AG04450 (cell line): ENCODE results near the gene GNAZ. TPM values are rescaled to one million over a fixed set of nuclear protein-coding genes. Genes with fewer than 3 reads are reported as not detected.

Experiments
- CTCF ChIA-PET: fragments of 300-600, 350-600 bp; formaldehyde crosslinking; extraction: SDS; loops from one replicate; lab custom pipeline; 2022; ENCODE audit warnings: antibody characterized with exemption, inconsistent platforms; lab: Charles Lee
- POLR2A ChIA-PET: fragments of 350-600 bp; formaldehyde crosslinking; extraction: SDS; loops from one replicate; lab custom pipeline; 2021; ENCODE audit warnings: antibody characterized with exemption, inconsistent platforms; lab: Yijun Ruan, JAX
- DNase-seq: peaks from one replicate; pipeline ENCODE4 v3.0.0-alpha.2; 2011; ENCODE audit warnings: low read depth, low spot score
- H3K27ac ChIP-seq: one replicate; pipeline ENCODE4 v1.5.1; 2012; ENCODE audit warnings: low read depth, low read length, control low read depth
- H3K27me3 ChIP-seq: one replicate; pipeline ENCODE4 v1.6.0; 2012; ENCODE audit warnings: low read length; ENCODE audit not compliant: control insufficient read depth, insufficient read depth
- H3K4me3 ChIP-seq: 2 replicates; pipeline ENCODE4 v1.5.1; 2011; ENCODE audit warnings: mild to moderate bottlenecking, low read depth, low read length, control low read depth
- H3K9me3 ChIP-seq: 2 replicates; pipeline ENCODE4 v1.5.1; 2012; ENCODE audit warnings: low read length; ENCODE audit not compliant: control insufficient read depth, insufficient read depth
- CTCF ChIP-seq: IDR thresholded peaks from 2 replicates; pipeline ENCODE4 v1.5.1; 2011; ENCODE audit warnings: low read depth, low read length, control low read depth, inconsistent platforms
- polyA plus RNA-seq: library from polyadenylated mRNA; depleted of rRNA; stranded (reverse); fragments of >200 nt; gene quantifications from 2 replicates; pipeline ENCODE4 v1.2.3, GENCODE V29; 2011

GNAZ gene
- polyA plus RNA-seq, 1 experiment: 0.25 TPM

- ChIA-PET CTCF (no interaction called here), POLR2A (no interaction called here)
- Histone ChIP-seq H3K27ac (no peak overlapping the region), H3K9me3 (no peaks in the 10 kb centered on the region), H3K4me3 (no peak overlapping the region), H3K27me3 (no peaks in the 10 kb centered on the region)
- no peak for DNase-seq
- TF ChIP-seq CTCF: no peak
Measured at GRCh38 chr22:23115825-23116494, 45.6 kb downstream of the GNAZ start.

GRCh38 chr22:23116506-23117263, 46.4 kb downstream of the GNAZ start:
- no peak for TF ChIP-seq CTCF
- Histone ChIP-seq H3K27me3 (no peaks in the 10 kb centered on the region), H3K27ac (no peak overlapping the region), H3K9me3 (no peaks in the 10 kb centered on the region), H3K4me3 (no peak overlapping the region)
- DNase-seq: no peak
- ChIA-PET CTCF (no interaction called here), POLR2A (no interaction called here)

- Histone ChIP-seq H3K27ac (no peak overlapping the region), H3K27me3 (no peaks in the 10 kb centered on the region), H3K9me3 (no peaks in the 10 kb centered on the region), H3K4me3 (no peak overlapping the region)
- DNase-seq: no peak
- TF ChIP-seq CTCF: no peak
- POLR2A ChIA-PET: no interaction called here
- CTCF ChIA-PET: interaction anchor here (0.9 kb wide), 1 partner anchor 11 kb away, joined by 3 read pairs; no protein-coding TSS in a partner anchor
Measured at GRCh38 chr22:23117275-23117674, 47.0 kb downstream of the GNAZ start.

- Histone ChIP-seq H3K27ac (no peak overlapping the region), H3K9me3 (no peaks in the 10 kb centered on the region), H3K27me3 (no peaks in the 10 kb centered on the region), H3K4me3 (no peak overlapping the region)
- ChIA-PET CTCF (interaction anchor here (0.9 to 3.0 kb wide), 2 partner anchors 10 to 158 kb away, joined by 3 to 16 read pairs; no protein-coding TSS in a partner anchor), POLR2A (no interaction called here)
- DNase-seq: no peak
- no peak for TF ChIP-seq CTCF
Measured at GRCh38 chr22:23117891-23118646, 47.8 kb downstream of the GNAZ start.
